Mammary epithelial cell (primary cell): ENCODE measurements around the gene SEMA5A.

ENCODE experiments used
- EZH2 ChIP-seq: IDR thresholded peaks from 2 replicates; pipeline ENCODE4 v1.6.1; 2012; ENCODE audit warnings: low read length, inconsistent platforms, borderline replicate concordance
- TF ChIP-seq, protein P1 (sequence below), 2 donors: IDR thresholded peaks in 1 of 2; conservative IDR thresholded peaks in 1 of 2; 2 replicates each; pipeline ENCODE4 v1.5.1; 2011 to 2012; ENCODE audit warnings: inconsistent platforms in 2 of 2, low read length in 2 of 2, mild to moderate bottlenecking in 2 of 2, control low read depth in 1 of 2, low read depth in 1 of 2; ENCODE audit not compliant: insufficient read depth in 1 of 2; ENCODE audit errors: extremely low read depth in 1 of 2

DNA sequence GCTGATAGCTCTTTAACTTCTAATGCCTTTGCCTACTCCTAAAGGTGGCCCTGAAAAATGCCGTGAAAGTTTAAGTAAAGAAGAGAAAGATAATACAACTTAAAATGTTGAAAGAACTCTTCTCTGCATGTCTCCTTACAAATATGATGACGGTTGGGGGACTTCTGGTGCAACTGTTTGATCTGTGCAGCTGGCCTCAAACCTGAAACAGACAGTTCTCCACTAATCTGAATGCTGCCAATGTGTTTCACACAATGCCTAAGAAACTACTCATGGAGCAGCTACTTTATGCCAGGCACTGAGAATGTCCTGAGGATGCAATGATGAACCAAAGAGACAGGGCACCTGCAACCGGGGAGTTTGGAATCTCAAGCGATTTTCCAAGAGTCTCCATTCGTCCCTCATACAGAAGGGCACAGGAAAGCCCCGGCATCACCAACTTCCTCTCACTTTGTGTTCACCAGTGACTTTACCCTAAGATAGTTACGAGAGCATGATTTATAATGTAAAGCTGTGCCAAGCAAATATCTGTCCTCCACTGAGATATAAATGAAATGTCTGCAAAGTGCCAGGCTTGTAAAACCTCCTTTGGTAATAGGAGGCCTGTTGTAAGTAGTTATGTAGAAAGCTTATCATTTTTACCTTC is 455.4 kb downstream of the SEMA5A start:
- TF ChIP-seq, protein P1, sequence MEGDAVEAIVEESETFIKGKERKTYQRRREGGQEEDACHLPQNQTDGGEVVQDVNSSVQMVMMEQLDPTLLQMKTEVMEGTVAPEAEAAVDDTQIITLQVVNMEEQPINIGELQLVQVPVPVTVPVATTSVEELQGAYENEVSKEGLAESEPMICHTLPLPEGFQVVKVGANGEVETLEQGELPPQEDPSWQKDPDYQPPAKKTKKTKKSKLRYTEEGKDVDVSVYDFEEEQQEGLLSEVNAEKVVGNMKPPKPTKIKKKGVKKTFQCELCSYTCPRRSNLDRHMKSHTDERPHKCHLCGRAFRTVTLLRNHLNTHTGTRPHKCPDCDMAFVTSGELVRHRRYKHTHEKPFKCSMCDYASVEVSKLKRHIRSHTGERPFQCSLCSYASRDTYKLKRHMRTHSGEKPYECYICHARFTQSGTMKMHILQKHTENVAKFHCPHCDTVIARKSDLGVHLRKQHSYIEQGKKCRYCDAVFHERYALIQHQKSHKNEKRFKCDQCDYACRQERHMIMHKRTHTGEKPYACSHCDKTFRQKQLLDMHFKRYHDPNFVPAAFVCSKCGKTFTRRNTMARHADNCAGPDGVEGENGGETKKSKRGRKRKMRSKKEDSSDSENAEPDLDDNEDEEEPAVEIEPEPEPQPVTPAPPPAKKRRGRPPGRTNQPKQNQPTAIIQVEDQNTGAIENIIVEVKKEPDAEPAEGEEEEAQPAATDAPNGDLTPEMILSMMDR (conservative IDR thresholded peaks at IDR 0.05 in 1 of 2, IDR thresholded peaks at IDR 0.05 in 1 of 2; ENCODE audit: extremely low read depth in 1 of 2, insufficient read depth in 1 of 2, low read depth in 1 of 2, low read length in 2 of 2): no peak
- no peak for TF ChIP-seq EZH2
